Renal cortex interstitium (tissue), 11 donors: ENCODE data around the gene DNAJC16. TPM values are rescaled to one million over a fixed set of nuclear protein-coding genes. Genes with fewer than 3 reads are reported as not detected.
"Not testable (repeated sequence)": the region's sequence is repeated elsewhere in the genome, so short reads cannot be mapped to it uniquely, and the experiment has no call there.

ENCODE experiments used
- DNase-seq, 11 donors: peaks; one replicate each; pipeline ENCODE4 v3.0.0-alpha.2; 2013; ENCODE audit warnings: low read depth in 9 of 11, low spot score in 4 of 11; ENCODE audit errors: extremely low read depth in 1 of 11
- polyA plus RNA-seq, 3 donors: library from polyadenylated mRNA; unstranded; fragments of 120-200 nt; gene quantifications; one replicate each; pipeline ENCODE4 v1.2.1, GENCODE V29; 2013; ENCODE audit not compliant: insufficient read length in 3 of 3

The DNAJC16 gene
- polyA plus RNA-seq, 3 donors, result 27.0 to 40.5 (median 31.6) TPM

GRCh38 chr1:15493869-15494390 is 32.7 kb upstream of the DNAJC16 start:
- DNase-seq, result no peak

GRCh38 chr1:15500184-15501178 is 26.2 kb upstream of the DNAJC16 start:
- no peak for DNase-seq

GRCh38 chr1:15501208-15502032 is 25.2 kb upstream of the DNAJC16 start:
- DNase-seq, result peak in 1 of 11 donors; percentile 39

- DNase-seq, result no peak
These were observed 22.2 kb upstream of the DNAJC16 start for GRCh38 chr1:15504436-15504835.

- no peak for DNase-seq
These were observed 19.8 kb upstream of the DNAJC16 start for GRCh38 chr1:15506831-15507230.

GRCh38 chr1:15507278-15507677 is 19.4 kb upstream of the DNAJC16 start:
- DNase-seq, result no peak

- no peak for DNase-seq
These were observed 17.8 kb upstream of the DNAJC16 start for GRCh38 chr1:15508700-15509487.

GRCh38 chr1:15509586-15509985 is 17.1 kb upstream of the DNAJC16 start:
- no peak for DNase-seq

- no peak for DNase-seq
These were observed 15.8 kb upstream of the DNAJC16 start for GRCh38 chr1:15510611-15511405.

GRCh38 chr1:15513192-15513591 is 13.5 kb upstream of the DNAJC16 start:
- DNase-seq, result no peak

- no peak for DNase-seq
These were observed 12.7 kb upstream of the DNAJC16 start for GRCh38 chr1:15513919-15514318.

- not testable (repeated sequence) for DNase-seq
These were observed 12.1 kb upstream of the DNAJC16 start for GRCh38 chr1:15514557-15514956.

- DNase-seq, result no peak
These were observed 11.5 kb upstream of the DNAJC16 start for GRCh38 chr1:15515022-15515663.

- no peak for DNase-seq
These were observed 7.0 kb upstream of the DNAJC16 start for GRCh38 chr1:15519625-15520024.

- not testable (repeated sequence) for DNase-seq
These were observed 5.3 kb upstream of the DNAJC16 start for GRCh38 chr1:15521206-15521906.

GRCh38 chr1:15522551-15522950 is 4.1 kb upstream of the DNAJC16 start:
- DNase-seq, result no peak
